Panc1 (cell line): ENCODE results near the gene HNRNPM. TPM values are rescaled to one million over a fixed set of nuclear protein-coding genes. Genes with fewer than 3 reads are reported as not detected.
A peak's percentile ranks its signal among the peaks of the same experiment; 100 is the strongest.

Source experiments
- ATAC-seq: fragments of 200-7000 bp; cut with Tn5 transposase; 2 replicates; pipeline ENCODE4 v1.9.1; 2020; ENCODE audit warnings: mild to moderate bottlenecking, moderate library complexity
- BruUV-seq: library from RNA; stranded (reverse); fragments of 400-500 nt; replicated peaks from 2 replicates; lab custom pipeline; 2021; lab: Mats Ljungman, UMichigan
- CTCF ChIA-PET: fragments of 300-600 bp; sonication (Branson Sonifier 250); formaldehyde crosslinking; loops from one replicate; lab custom pipeline; 2022; ENCODE audit warnings: antibody characterized with exemption; lab: Charles Lee
- POLR2A ChIA-PET: fragments of 300-600 bp; sonication (Branson Sonifier 250); formaldehyde crosslinking; loops from one replicate; lab custom pipeline; 2022; ENCODE audit warnings: antibody characterized with exemption; lab: Charles Lee
- DNase-seq: peaks from one replicate; pipeline ENCODE4 v3.0.0-alpha.2; 2010; ENCODE audit warnings: low read depth, low spot score
- H3K27ac ChIP-seq: 2 replicates; pipeline ENCODE4 v1.5.1; 2011; ENCODE audit warnings: mild to moderate bottlenecking, low read length, inconsistent platforms
- H3K27me3 ChIP-seq: fragments of 200-500 bp; sonication (Bioruptor generic); 2 replicates; pipeline ENCODE4 v1.6.0; 2014; ENCODE audit warnings: low read length, inconsistent platforms; ENCODE audit not compliant: control insufficient read depth, insufficient read depth
- H3K36me3 ChIP-seq: fragments of 200-500 bp; sonication (Bioruptor generic); 2 replicates; pipeline ENCODE4 v1.5.1; 2014; ENCODE audit warnings: inconsistent platforms, mild to moderate bottlenecking, low read length, moderate library complexity; ENCODE audit not compliant: control insufficient read depth, insufficient read depth
- H3K4me1 ChIP-seq: 2 replicates; pipeline ENCODE4 v1.5.1; 2011; ENCODE audit warnings: inconsistent platforms, mild to moderate bottlenecking, low read length, moderate library complexity; ENCODE audit not compliant: control insufficient read depth, insufficient read depth
- H3K4me3 ChIP-seq, 2 experiments: 2 replicates each; pipeline ENCODE4 v1.5.1; 2011 to 2012; ENCODE audit warnings: low read depth in 2 of 2, low read length in 2 of 2, mild to moderate bottlenecking in 2 of 2, inconsistent platforms in 1 of 2, moderate library complexity in 1 of 2
- H3K9me3 ChIP-seq: fragments of 200-500 bp; sonication (Bioruptor generic); 2 replicates; pipeline ENCODE4 v1.5.1; 2014; ENCODE audit warnings: low read depth, mild to moderate bottlenecking, inconsistent platforms, low read length, moderate library complexity; ENCODE audit not compliant: control insufficient read depth, insufficient read depth
- CTCF ChIP-seq: fragments of 450-650 bp; IDR thresholded peaks from 2 replicates; pipeline ENCODE4 v1.5.1; 2017; ENCODE audit warnings: mild to moderate bottlenecking
- POLR2AphosphoS5 ChIP-seq: IDR thresholded peaks from 2 replicates; pipeline ENCODE4 v1.6.1; 2012; ENCODE audit warnings: mild to moderate bottlenecking, low read depth, low read length, moderate library complexity
- REST ChIP-seq, 2 experiments: IDR thresholded peaks; 2 replicates each; pipeline ENCODE4 v1.6.1; 2011 to 2012; ENCODE audit warnings: low read depth in 2 of 2, control low read depth in 1 of 2, low read length in 1 of 2, mild to moderate bottlenecking in 1 of 2, moderate library complexity in 1 of 2; ENCODE audit not compliant: insufficient read depth in 1 of 2
- SIN3A ChIP-seq: IDR thresholded peaks from 2 replicates; pipeline ENCODE4 v1.6.1; 2012; ENCODE audit warnings: low read depth, mild to moderate bottlenecking, low read length, moderate library complexity, borderline replicate concordance; ENCODE audit not compliant: insufficient read depth
- TCF7L2 ChIP-seq: IDR thresholded peaks from 2 replicates; pipeline ENCODE4 v1.6.1; 2011; ENCODE audit warnings: mild to moderate bottlenecking, low read depth, low read length, inconsistent platforms
- in situ Hi-C: cut with HindIII; loops from 2 replicates; pipeline ENCODE4 v1.10.0; 2016; ENCODE audit warnings: low sequenced_read_pairs, low pct_unique_long_range_greater_than_20kb
- intact Hi-C: fragments of 100-400 bp; cut with micrococcal nuclease; formaldehyde crosslinking; loops from one replicate; pipeline ENCODE4 v1.10.0; 2022; ENCODE audit not compliant: unreplicated experiment
- total RNA-seq: library from RNA; stranded (reverse); gene quantifications from one replicate; pipeline ENCODE4 v1.2.1, GENCODE V29; 2021; ENCODE audit not compliant: unreplicated experiment

HNRNPM gene
- total RNA-seq, 1 experiment from 2014 or later: 225 TPM

- POLR2A ChIA-PET: no interaction called here
- no peak for DNase-seq
- no peak for TF ChIP-seq POLR2AphosphoS5
- TF ChIP-seq REST (IDR thresholded peaks at IDR 0.05; ENCODE audit: insufficient read depth in 1 of 2, low read depth in 2 of 2, low read length in 1 of 2): no peak
- TF ChIP-seq SIN3A: no peak
- no peak for TF ChIP-seq TCF7L2
- no peak for TF ChIP-seq CTCF
- no TSS peak for BruUV-seq
- ATAC-seq: peak; percentile 42
- H3K27me3 ChIP-seq: no peaks in the 10 kb centered on the region
- intact Hi-C loops (no loop called here), in situ Hi-C loops (no loop called here)
- no peaks in the 10 kb centered on the region for H3K9me3 ChIP-seq
- H3K4me3 ChIP-seq: peak overlapping the region; percentile 61 to 90
- peak overlapping the region; percentile 85 for H3K27ac ChIP-seq
- H3K36me3 ChIP-seq: peaks cover 16% of the 10 kb centered on the region
- CTCF ChIA-PET: no interaction called here
- peaks cover 34% of the 10 kb centered on the region for H3K4me1 ChIP-seq
Observed at GRCh38 chr19:8445488-8446001, 770 bp downstream of the HNRNPM start.

GRCh38 chr19:8446061-8446709 lies 1.4 kb downstream of the HNRNPM start:
- Histone ChIP-seq H3K36me3 (peaks cover 16% of the 10 kb centered on the region), H3K27ac (peak overlapping the region; percentile 85), H3K4me3 (peak overlapping the region; percentile 61 to 90), H3K27me3 (no peaks in the 10 kb centered on the region), H3K4me1 (peaks cover 34% of the 10 kb centered on the region), H3K9me3 (no peaks in the 10 kb centered on the region)
- in situ Hi-C loops (no loop called here), intact Hi-C loops (no loop called here)
- CTCF ChIA-PET: no interaction called here
- ATAC-seq (no peak), DNase-seq (no peak)
- TSS peak; percentile 81 for BruUV-seq
- POLR2A ChIA-PET: no interaction called here
- TF ChIP-seq REST (IDR thresholded peaks at IDR 0.05; ENCODE audit: insufficient read depth in 1 of 2, low read depth in 2 of 2, low read length in 1 of 2) (no peak), TCF7L2 (no peak), SIN3A (no peak), POLR2AphosphoS5 (no peak), CTCF (no peak)
